Measurements from ENCODE around the gene EDA2R. TPM values are rescaled to one million over a fixed set of nuclear protein-coding genes. Genes with fewer than 3 reads are reported as not detected.

EDA2R gene
- total RNA-seq, 1 experiment from 2014 or later: not detected

DNA sequence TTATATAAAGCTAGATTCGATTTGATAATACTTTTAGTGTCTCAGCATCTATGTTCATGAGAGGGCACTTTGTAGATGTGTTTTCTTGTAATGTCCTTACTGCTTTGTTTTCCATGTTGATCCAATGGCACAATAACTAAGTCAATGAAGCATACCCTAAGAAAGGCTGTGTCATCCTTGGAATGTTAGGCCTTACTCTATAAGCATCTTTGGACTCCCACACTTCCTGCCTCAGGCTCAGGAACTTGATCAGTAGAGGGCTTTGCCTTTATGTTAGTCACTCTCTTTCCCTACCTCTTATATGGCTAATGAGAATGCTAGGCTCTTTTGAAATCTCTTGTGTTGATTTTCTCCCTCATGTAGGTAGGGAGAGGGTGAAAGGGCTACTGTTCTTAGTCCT is 33.2 kb upstream of the EDA2R start:
- no peak for DNase-seq
- H3K36me3 ChIP-seq (ENCODE audit: insufficient read depth, low read length): no peaks in the 10 kb centered on the region
- H3K9me3 ChIP-seq (ENCODE audit: low read length): peaks cover 57% of the 10 kb centered on the region
- H2AFZ ChIP-seq (ENCODE audit: low read length): no peak overlapping the region
- H3K4me3 ChIP-seq (ENCODE audit: low read length): no peak overlapping the region
- H3K4me1 ChIP-seq (ENCODE audit: low read length): no peaks in the 10 kb centered on the region
- no peaks in the 10 kb centered on the region for H3K9me2 ChIP-seq (replicated peaks; ENCODE audit: insufficient read depth, low read length)
- H3K27me3 ChIP-seq (ENCODE audit: low read length): no peaks in the 10 kb centered on the region
- no peaks in the 10 kb centered on the region for H4K20me1 ChIP-seq (ENCODE audit: insufficient read depth, low read depth, low read length)
- H3K4me2 ChIP-seq (ENCODE audit: low read depth, low read length, poor library complexity, severe bottlenecking): no peak overlapping the region
- H3K27ac ChIP-seq (ENCODE audit: low read length): no peak overlapping the region
- no peaks in the 10 kb centered on the region for H3K79me2 ChIP-seq (ENCODE audit: low read length)
- no peak overlapping the region for H3K9ac ChIP-seq (ENCODE audit: low read length)

GRCh38 chrX:66654411-66654810 is 15.5 kb upstream of the EDA2R start:
- Histone ChIP-seq H4K20me1 (ENCODE audit: insufficient read depth, low read depth, low read length) (no peaks in the 10 kb centered on the region), H3K79me2 (ENCODE audit: low read length) (no peaks in the 10 kb centered on the region), H3K4me2 (ENCODE audit: low read depth, low read length, poor library complexity, severe bottlenecking) (no peak overlapping the region), H3K27ac (ENCODE audit: low read length) (no peak overlapping the region), H3K36me3 (ENCODE audit: insufficient read depth, low read length) (no peaks in the 10 kb centered on the region), H3K4me3 (ENCODE audit: low read length) (no peak overlapping the region), H3K9me2 (replicated peaks; ENCODE audit: insufficient read depth, low read length) (no peaks in the 10 kb centered on the region), H3K9ac (ENCODE audit: low read length) (no peak overlapping the region), H3K9me3 (ENCODE audit: low read length) (peaks cover 41% of the 10 kb centered on the region), H3K27me3 (ENCODE audit: low read length) (no peaks in the 10 kb centered on the region), H2AFZ (ENCODE audit: low read length) (no peak overlapping the region), H3K4me1 (ENCODE audit: low read length) (no peaks in the 10 kb centered on the region)
- DNase-seq: no peak

DNA sequence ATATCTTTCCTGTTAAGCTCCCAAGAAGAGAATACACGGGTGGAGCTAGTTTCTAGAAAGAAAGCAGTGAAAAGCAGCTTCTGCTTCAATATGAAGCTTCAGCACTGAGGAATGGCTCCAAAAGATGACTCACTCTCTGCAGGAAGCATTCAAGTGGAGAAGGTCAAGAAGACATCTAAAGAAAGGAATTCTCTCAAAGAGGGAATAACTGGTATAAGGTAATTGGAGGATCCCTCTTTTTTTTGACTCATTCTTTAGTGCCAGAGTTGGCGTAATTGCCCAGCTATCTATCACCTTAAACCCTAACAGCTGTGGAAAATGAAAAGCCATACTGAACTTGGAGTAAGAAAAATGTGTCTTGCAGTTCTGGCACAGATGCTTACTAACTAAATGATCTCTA is 3.5 kb downstream of the EDA2R start:
- no peak for DNase-seq
- no peak overlapping the region for H3K4me2 ChIP-seq (ENCODE audit: low read depth, low read length, poor library complexity, severe bottlenecking)
- no peaks in the 10 kb centered on the region for H3K4me1 ChIP-seq (ENCODE audit: low read length)
- H3K4me3 ChIP-seq (ENCODE audit: low read length): no peak overlapping the region
- no peaks in the 10 kb centered on the region for H4K20me1 ChIP-seq (ENCODE audit: insufficient read depth, low read depth, low read length)
- no peaks in the 10 kb centered on the region for H3K9me2 ChIP-seq (replicated peaks; ENCODE audit: insufficient read depth, low read length)
- no peaks in the 10 kb centered on the region for H3K79me2 ChIP-seq (ENCODE audit: low read length)
- H2AFZ ChIP-seq (ENCODE audit: low read length): no peak overlapping the region
- H3K9ac ChIP-seq (ENCODE audit: low read length): no peak overlapping the region
- no peaks in the 10 kb centered on the region for H3K27me3 ChIP-seq (ENCODE audit: low read length)
- H3K9me3 ChIP-seq (ENCODE audit: low read length): peaks cover 14% of the 10 kb centered on the region
- H3K27ac ChIP-seq (ENCODE audit: low read length): no peak overlapping the region
- no peaks in the 10 kb centered on the region for H3K36me3 ChIP-seq (ENCODE audit: insufficient read depth, low read length)

GRCh38 chrX:66634272-66634671 is 4.6 kb downstream of the EDA2R start:
- Histone ChIP-seq H3K27ac (ENCODE audit: low read length) (no peak overlapping the region), H3K9me3 (ENCODE audit: low read length) (peaks cover 14% of the 10 kb centered on the region), H2AFZ (ENCODE audit: low read length) (no peak overlapping the region), H3K27me3 (ENCODE audit: low read length) (no peaks in the 10 kb centered on the region), H3K79me2 (ENCODE audit: low read length) (no peaks in the 10 kb centered on the region), H3K9me2 (replicated peaks; ENCODE audit: insufficient read depth, low read length) (no peaks in the 10 kb centered on the region), H4K20me1 (ENCODE audit: insufficient read depth, low read depth, low read length) (no peaks in the 10 kb centered on the region), H3K4me2 (ENCODE audit: low read depth, low read length, poor library complexity, severe bottlenecking) (no peak overlapping the region), H3K9ac (ENCODE audit: low read length) (no peak overlapping the region), H3K36me3 (ENCODE audit: insufficient read depth, low read length) (no peaks in the 10 kb centered on the region), H3K4me1 (ENCODE audit: low read length) (no peaks in the 10 kb centered on the region), H3K4me3 (ENCODE audit: low read length) (no peak overlapping the region)
- DNase-seq: no peak

GRCh38 chrX:66633541-66633940 is 5.3 kb downstream of the EDA2R start:
- Histone ChIP-seq H3K36me3 (ENCODE audit: insufficient read depth, low read length) (no peaks in the 10 kb centered on the region), H4K20me1 (ENCODE audit: insufficient read depth, low read depth, low read length) (no peaks in the 10 kb centered on the region), H3K4me1 (ENCODE audit: low read length) (no peaks in the 10 kb centered on the region), H2AFZ (ENCODE audit: low read length) (no peak overlapping the region), H3K9ac (ENCODE audit: low read length) (no peak overlapping the region), H3K9me3 (ENCODE audit: low read length) (peaks cover 14% of the 10 kb centered on the region), H3K9me2 (replicated peaks; ENCODE audit: insufficient read depth, low read length) (no peaks in the 10 kb centered on the region), H3K27ac (ENCODE audit: low read length) (no peak overlapping the region), H3K79me2 (ENCODE audit: low read length) (no peaks in the 10 kb centered on the region), H3K27me3 (ENCODE audit: low read length) (no peaks in the 10 kb centered on the region), H3K4me3 (ENCODE audit: low read length) (no peak overlapping the region), H3K4me2 (ENCODE audit: low read depth, low read length, poor library complexity, severe bottlenecking) (no peak overlapping the region)
- no peak for DNase-seq

DNA sequence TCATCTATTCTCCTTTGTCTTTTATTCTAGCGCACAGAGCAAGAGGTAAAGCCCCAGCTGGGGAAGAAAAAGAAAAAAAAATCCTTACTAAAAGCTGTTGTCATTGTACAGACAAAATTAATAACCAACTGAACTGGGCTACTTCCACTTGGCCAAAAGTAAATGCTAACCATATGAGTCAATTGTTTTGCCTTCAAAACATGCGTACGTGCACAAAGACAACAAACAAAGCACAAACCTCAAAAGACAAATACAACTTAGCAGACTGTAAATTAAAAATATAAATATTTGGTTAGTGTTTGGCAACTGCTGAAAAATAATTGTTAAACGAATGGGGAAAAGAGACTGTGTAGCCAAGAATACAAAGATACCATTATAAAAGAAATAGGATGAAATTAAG is 5.9 kb downstream of the EDA2R start:
- H3K9ac ChIP-seq (ENCODE audit: low read length): no peak overlapping the region
- H3K4me3 ChIP-seq (ENCODE audit: low read length): no peak overlapping the region
- DNase-seq: no peak
- H3K27me3 ChIP-seq (ENCODE audit: low read length): no peaks in the 10 kb centered on the region
- H2AFZ ChIP-seq (ENCODE audit: low read length): no peak overlapping the region
- H3K9me3 ChIP-seq (ENCODE audit: low read length): peaks cover 14% of the 10 kb centered on the region
- no peak overlapping the region for H3K4me2 ChIP-seq (ENCODE audit: low read depth, low read length, poor library complexity, severe bottlenecking)
- no peaks in the 10 kb centered on the region for H4K20me1 ChIP-seq (ENCODE audit: insufficient read depth, low read depth, low read length)
- H3K79me2 ChIP-seq (ENCODE audit: low read length): no peaks in the 10 kb centered on the region
- H3K27ac ChIP-seq (ENCODE audit: low read length): no peak overlapping the region
- no peaks in the 10 kb centered on the region for H3K4me1 ChIP-seq (ENCODE audit: low read length)
- no peaks in the 10 kb centered on the region for H3K36me3 ChIP-seq (ENCODE audit: insufficient read depth, low read length)
- no peaks in the 10 kb centered on the region for H3K9me2 ChIP-seq (replicated peaks; ENCODE audit: insufficient read depth, low read length)

DNA sequence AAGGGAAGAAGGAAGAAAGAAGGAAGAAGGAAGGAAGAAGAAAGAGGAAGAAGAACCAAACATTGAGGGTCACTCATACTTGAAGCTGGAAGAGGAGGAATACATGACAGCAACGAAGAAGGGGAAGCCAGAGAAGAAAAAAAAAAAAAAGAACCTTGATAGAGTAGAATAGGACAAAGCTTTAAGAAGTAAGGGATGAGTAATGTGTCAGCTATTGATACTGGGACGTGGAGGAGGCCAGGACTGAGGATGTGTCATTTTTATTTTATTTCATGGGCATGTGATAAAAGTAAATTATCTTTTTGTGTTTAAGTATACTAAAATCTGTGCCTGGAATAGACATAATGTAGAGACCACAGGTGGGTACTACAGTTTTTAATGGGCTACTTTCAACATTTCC is 6.4 kb downstream of the EDA2R start:
- Histone ChIP-seq H3K4me1 (ENCODE audit: low read length) (no peaks in the 10 kb centered on the region), H3K36me3 (ENCODE audit: insufficient read depth, low read length) (no peaks in the 10 kb centered on the region), H3K9me2 (replicated peaks; ENCODE audit: insufficient read depth, low read length) (no peaks in the 10 kb centered on the region), H3K4me2 (ENCODE audit: low read depth, low read length, poor library complexity, severe bottlenecking) (no peak overlapping the region), H3K4me3 (ENCODE audit: low read length) (no peak overlapping the region), H3K27me3 (ENCODE audit: low read length) (no peaks in the 10 kb centered on the region), H3K79me2 (ENCODE audit: low read length) (no peaks in the 10 kb centered on the region), H3K9ac (ENCODE audit: low read length) (no peak overlapping the region), H3K9me3 (ENCODE audit: low read length) (peaks cover 19% of the 10 kb centered on the region), H4K20me1 (ENCODE audit: insufficient read depth, low read depth, low read length) (no peaks in the 10 kb centered on the region), H2AFZ (ENCODE audit: low read length) (no peak overlapping the region), H3K27ac (ENCODE audit: low read length) (no peak overlapping the region)
- no peak for DNase-seq

GRCh38 chrX:66625525-66625924 is 13.4 kb downstream of the EDA2R start:
- H4K20me1 ChIP-seq (ENCODE audit: insufficient read depth, low read depth, low read length): no peaks in the 10 kb centered on the region
- H3K27me3 ChIP-seq (ENCODE audit: low read length): no peaks in the 10 kb centered on the region
- H3K79me2 ChIP-seq (ENCODE audit: low read length): no peaks in the 10 kb centered on the region
- H3K4me1 ChIP-seq (ENCODE audit: low read length): no peaks in the 10 kb centered on the region
- no peak overlapping the region for H3K9ac ChIP-seq (ENCODE audit: low read length)
- H3K4me2 ChIP-seq (ENCODE audit: low read depth, low read length, poor library complexity, severe bottlenecking): no peak overlapping the region
- H3K9me2 ChIP-seq (replicated peaks; ENCODE audit: insufficient read depth, low read length): no peaks in the 10 kb centered on the region
- no peak overlapping the region for H2AFZ ChIP-seq (ENCODE audit: low read length)
- no peak overlapping the region for H3K27ac ChIP-seq (ENCODE audit: low read length)
- H3K9me3 ChIP-seq (ENCODE audit: low read length): peaks cover 20% of the 10 kb centered on the region
- no peak for DNase-seq
- H3K36me3 ChIP-seq (ENCODE audit: insufficient read depth, low read length): no peaks in the 10 kb centered on the region
- H3K4me3 ChIP-seq (ENCODE audit: low read length): no peak overlapping the region

GRCh38 chrX:66622209-66622608 is 16.7 kb downstream of the EDA2R start:
- Histone ChIP-seq H3K27ac (ENCODE audit: low read length) (no peak overlapping the region), H3K4me3 (ENCODE audit: low read length) (no peak overlapping the region), H3K4me1 (ENCODE audit: low read length) (no peaks in the 10 kb centered on the region), H4K20me1 (ENCODE audit: insufficient read depth, low read depth, low read length) (no peaks in the 10 kb centered on the region), H3K9me2 (replicated peaks; ENCODE audit: insufficient read depth, low read length) (no peaks in the 10 kb centered on the region), H3K4me2 (ENCODE audit: low read depth, low read length, poor library complexity, severe bottlenecking) (no peak overlapping the region), H3K27me3 (ENCODE audit: low read length) (no peaks in the 10 kb centered on the region), H2AFZ (ENCODE audit: low read length) (no peak overlapping the region), H3K36me3 (ENCODE audit: insufficient read depth, low read length) (no peaks in the 10 kb centered on the region), H3K9ac (ENCODE audit: low read length) (no peak overlapping the region), H3K79me2 (ENCODE audit: low read length) (no peaks in the 10 kb centered on the region), H3K9me3 (ENCODE audit: low read length) (peaks cover 13% of the 10 kb centered on the region)
- no peak for DNase-seq
